GM18873 (cell line): ENCODE results near the gene MYO15B.
"Not testable (repeated sequence)": the region's sequence is repeated elsewhere in the genome, so short reads cannot be mapped to it uniquely, and the experiment has no call there.

Experiments
- ATAC-seq: cut with Tn5 transposase; IDR thresholded peaks from one replicate; pipeline ENCODE4 v1.9.1; 2021; ENCODE audit warnings: mild to moderate bottlenecking, moderate library complexity, moderate number of reproducible peaks; ENCODE audit not compliant: unreplicated experiment, low FRiP score

MYO15B gene

GRCh38 chr17:75575197-75575596 is 12.4 kb upstream of the MYO15B start:
- no peak for ATAC-seq

GRCh38 chr17:75575728-75576127 is 11.9 kb upstream of the MYO15B start:
- ATAC-seq: no peak

- no peak for ATAC-seq
Observed at GRCh38 chr17:75576661-75577060, 10.9 kb upstream of the MYO15B start.

GRCh38 chr17:75581121-75581725 is 6.4 kb upstream of the MYO15B start:
- not testable (repeated sequence) for ATAC-seq

GRCh38 chr17:75583197-75583596 is 4.4 kb upstream of the MYO15B start:
- ATAC-seq: not testable (repeated sequence)

DNA sequence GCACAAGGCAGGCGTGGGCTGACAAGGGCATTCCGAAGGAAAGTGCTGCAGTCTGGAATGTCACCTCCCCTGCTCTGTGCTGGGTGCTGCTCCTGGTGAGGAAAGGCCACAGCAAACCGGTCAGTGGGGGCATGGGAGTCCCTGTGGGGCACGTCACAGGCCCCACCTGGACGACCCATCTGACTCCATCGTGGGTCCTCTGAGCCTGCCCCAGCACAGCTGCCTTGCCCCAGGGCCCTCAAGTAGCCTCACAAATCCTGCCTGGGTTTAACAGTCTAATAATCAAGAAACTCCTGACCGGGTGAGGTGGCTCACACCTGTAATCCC is 2.8 kb upstream of the MYO15B start:
- ATAC-seq: no peak

GRCh38 chr17:75588596-75589011 is 1.0 kb downstream of the MYO15B start:
- ATAC-seq: no peak

DNA sequence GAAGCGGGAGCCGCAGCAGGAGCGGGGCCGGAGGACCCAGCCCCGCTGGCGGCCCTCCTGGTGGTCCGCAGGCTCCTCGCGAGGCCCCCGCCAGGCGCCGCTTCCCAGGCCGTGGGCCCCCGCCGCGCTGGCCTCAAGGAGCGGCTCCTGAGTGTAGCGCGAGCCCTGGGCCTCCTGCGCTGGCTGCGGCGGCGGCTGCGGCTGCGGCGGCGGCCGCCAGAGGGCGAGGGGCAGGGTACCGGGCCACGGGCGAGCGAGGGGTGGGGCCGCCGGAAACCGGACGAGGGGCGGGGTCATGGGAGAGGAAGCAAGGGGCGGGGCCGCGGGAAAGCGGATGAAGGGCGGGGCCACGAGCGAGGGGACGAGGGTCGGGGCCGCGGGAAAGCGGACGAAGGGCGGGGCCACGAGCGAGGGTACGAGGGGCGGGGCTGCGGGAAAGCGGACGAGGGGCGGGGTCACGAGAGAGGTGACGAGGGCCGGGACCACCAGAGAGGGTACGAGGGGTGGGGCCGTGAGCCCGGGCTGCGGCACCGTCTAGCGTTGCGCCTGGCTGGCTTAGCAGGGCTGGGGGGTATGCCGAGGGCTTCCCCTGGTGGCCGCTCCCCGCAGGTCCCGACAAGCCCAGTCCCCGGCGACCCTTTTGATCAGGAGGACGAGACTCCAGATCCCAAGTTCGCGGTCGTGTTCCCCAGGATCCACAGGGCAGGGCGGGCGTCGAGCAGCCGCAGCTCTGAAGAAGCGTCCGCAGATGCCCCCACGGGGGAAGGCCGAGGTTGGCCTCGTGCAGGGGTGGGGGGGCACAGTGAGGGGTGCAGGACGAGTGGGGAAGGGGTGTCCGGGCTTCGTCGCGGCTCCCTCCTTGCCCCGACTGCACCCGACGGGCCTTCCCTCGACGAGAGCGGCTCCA is 1.7 kb downstream of the MYO15B start:
- ATAC-seq: no peak

DNA sequence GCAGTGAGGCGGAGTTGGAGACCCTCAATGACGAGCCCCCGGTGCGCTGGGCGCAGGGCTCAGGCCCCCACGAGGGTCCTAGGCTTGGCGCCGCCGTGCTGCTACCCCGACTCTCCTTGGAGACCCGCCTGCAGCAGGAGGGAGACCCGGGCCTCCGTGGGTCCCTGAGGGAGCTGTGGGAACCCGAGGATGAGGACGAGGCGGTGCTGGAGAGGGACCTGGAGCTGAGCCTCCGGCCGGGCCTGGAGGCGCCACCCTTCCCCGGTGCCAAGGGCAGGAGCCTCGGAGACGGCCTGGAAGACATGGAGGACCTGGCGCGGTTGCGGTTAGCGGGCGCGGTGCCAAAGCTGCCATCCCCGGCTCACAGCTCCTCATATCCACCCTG is 2.3 kb downstream of the MYO15B start:
- no peak for ATAC-seq

DNA sequence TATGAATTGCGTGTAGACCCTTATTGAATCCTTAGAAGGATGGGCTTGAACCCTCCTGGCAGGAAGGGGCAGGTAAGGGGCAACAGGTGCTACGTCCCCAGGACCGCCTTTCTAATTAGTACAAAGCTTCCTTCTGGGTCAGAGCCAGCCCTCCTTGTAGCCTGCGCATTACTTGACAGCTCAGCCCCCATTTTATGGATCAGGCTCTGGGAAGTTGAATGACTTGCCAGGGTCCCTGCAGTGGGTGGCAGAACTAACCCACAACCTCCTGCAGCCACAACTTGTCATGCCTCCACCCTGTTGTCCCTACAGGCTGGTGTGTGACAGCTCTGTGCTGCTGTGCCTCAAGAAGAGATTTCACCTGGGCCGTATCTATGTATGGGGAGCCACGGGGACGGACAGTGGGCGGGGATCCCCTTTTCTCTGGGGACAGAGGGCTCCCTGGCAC is 2.7 kb downstream of the MYO15B start:
- ATAC-seq: no peak

DNA sequence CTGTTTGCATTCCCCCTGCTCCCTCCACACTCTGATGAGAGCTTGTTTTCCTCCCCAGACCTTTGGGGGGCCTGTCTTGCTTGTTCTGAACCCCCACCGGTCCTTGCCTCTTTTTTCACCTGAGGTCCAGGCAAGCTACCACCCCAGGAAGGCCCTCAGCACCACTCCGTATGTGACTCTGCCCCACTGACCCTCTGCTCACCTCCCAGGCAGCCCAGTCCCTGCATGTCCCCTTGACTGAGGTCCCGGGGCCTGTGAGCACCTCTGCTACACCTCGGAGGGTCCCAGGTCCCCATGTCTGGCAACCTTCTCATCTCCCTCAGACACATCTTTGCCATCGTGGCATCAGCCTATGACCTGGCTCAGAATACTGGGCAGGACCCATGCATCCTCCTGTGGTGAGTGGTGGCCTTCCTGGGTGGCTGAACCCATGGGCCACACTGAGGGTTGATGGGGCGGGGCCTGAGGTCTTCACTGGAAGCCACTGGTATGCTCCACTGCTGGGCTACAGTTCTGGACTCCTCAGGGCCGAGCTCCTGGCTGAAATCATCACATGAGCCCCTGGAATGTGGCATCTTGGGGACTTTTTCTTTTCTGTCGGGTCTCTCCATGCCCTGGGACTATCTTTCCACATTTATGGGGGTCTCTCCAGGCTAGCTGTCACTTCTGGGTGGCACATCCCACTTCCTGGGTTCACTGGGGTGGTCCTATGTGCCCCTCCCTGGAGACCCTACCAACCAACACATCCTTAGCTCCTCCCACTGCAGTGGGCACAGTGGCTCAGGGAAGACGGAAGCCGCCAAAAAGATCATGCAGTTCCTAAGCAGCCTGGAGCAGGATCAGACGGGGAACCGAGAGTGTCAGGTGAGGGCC is 3.5 kb downstream of the MYO15B start:
- no peak for ATAC-seq

DNA sequence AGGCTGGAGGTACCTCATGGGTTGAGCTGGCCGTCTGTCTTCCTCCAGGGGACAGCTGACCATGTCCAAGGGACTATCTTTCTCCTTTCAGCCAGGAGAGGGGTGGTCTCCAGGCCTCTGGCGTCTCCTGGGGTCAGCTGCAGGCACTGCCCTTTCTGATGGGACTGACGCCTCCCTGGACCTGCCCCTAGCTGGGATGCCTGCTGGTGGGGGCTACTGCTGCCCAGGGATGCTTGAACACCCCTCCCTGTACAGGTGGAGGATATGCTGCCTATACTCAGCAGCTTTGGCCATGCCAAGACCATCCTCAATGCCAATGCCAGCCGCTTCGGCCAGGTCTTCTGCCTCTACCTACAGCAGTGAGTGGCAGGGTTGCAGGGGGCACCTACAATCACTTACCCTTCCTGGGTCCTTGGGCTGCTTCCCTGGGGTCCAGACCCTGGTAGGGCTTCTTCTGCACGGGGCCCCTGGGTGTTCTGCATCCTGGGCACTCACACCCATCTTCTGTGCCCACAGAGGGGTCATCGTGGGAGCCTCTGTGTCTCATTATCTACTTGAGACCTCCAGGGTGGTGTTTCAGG is 4.2 kb downstream of the MYO15B start:
- no peak for ATAC-seq

- ATAC-seq: no peak
Observed at GRCh38 chr17:75592348-75593020, 4.9 kb downstream of the MYO15B start.

GRCh38 chr17:75593430-75593829 is 5.8 kb downstream of the MYO15B start:
- ATAC-seq: not testable (repeated sequence)

- no peak for ATAC-seq
Observed at GRCh38 chr17:75594499-75595283, 7.1 kb downstream of the MYO15B start.

DNA sequence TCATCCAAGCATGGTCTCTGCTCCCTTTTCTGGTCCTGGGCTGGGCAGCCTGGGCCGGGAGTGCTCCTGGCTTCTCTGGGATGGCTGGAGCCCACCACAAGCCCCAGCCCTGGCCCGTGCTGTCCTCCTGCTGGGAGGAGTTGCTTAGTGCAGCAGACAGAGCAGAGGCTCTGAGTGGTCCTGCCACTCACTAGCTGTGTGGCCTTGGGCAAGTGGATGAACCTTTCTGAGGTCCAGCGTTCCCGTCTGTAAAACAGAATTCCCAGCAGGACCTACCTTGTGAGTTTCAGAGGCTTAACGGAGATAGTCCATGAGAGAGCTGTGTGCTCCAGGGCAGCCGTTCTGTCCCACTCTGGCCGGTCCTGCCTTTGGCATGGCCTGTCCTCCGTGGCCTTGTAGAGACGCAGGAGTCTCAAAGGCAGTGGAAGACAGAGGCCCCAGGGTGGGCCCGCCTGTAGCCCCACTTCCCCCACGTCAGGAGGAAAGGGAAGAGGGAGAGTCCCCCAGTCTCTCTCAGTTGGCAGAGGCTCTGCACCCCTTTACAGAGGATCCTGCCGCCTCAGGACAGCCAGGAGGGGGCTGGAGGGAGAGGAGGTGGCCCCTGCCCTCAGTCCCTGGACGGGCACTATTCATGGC is 7.8 kb downstream of the MYO15B start:
- ATAC-seq: no peak

DNA sequence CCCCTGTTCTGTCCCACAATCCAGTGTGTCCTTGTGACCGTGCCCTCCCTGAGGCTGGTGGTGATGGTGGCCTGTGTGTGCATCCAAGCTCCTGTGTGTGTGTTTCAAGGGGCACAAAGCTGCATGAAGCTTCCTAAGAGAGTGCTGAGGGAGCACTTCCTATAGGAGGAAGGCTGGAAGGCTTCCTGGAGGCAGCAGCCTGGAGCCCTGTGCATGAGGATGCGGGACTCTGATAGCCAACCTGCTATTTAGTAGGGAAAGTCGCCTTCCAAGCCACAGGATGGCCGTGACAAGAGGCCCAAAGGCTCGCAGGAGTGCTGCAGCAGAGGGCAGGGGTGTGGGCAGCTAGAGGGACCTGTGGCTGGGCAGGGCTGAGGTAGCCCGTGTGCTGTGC is 8.3 kb downstream of the MYO15B start:
- ATAC-seq: no peak

- no peak for ATAC-seq
Observed at GRCh38 chr17:75596320-75597087, 8.9 kb downstream of the MYO15B start.
